ENCODE measurements around the gene EHMT1. TPM values are rescaled to one million over a fixed set of nuclear protein-coding genes. Genes with fewer than 3 reads are reported as not detected.
A peak's percentile ranks its signal among the peaks of the same experiment; 100 is the strongest.

EHMT1 gene
- polyA plus RNA-seq, 1 of the 3 experiments (the other 2 are of a cell fraction), result 39.5 TPM

- Histone ChIP-seq H3K36me3 (replicated peaks in 1 of 2; ENCODE audit: control insufficient read depth in 1 of 2, insufficient read depth in 2 of 2, low read length in 1 of 2) (peaks cover 0 to 41% of the 10 kb centered on the region in 2 experiments), H3K9me2 (no peaks in the 10 kb centered on the region), H3K27ac (ENCODE audit: low read depth in 2 of 2, low read length in 1 of 2) (no peak overlapping the region), H3K4me1 (ENCODE audit: control insufficient read depth in 1 of 2, insufficient read depth in 2 of 2, low read depth in 1 of 2, low read length in 1 of 2) (no peaks in the 10 kb centered on the region), H4K20me1 (ENCODE audit: insufficient read depth) (no peaks in the 10 kb centered on the region), H3K9ac (no peak overlapping the region), H3K9me3 (no peaks in the 10 kb centered on the region), H3K27me3 (ENCODE audit: insufficient read depth) (no peaks in the 10 kb centered on the region), H3K4me3 (ENCODE audit: low read depth in 2 of 2, low read length in 1 of 2) (no peak overlapping the region), H3K4me2 (no peak overlapping the region), H2AFZ (ENCODE audit: low read depth) (no peak overlapping the region), H3K79me2 (ENCODE audit: insufficient read depth) (no peaks in the 10 kb centered on the region), H3F3A (replicated peaks; ENCODE audit: insufficient read depth) (no peaks in the 10 kb centered on the region)
- POLR2A ChIA-PET, result interaction anchor here (0.6 kb wide), 1 partner anchor 22 kb away, joined by 3 read pairs; no protein-coding TSS in a partner anchor
- CTCF ChIA-PET, result interaction anchor here (1.2 kb wide), 1 partner anchor 17 kb away, joined by 5 read pairs; no protein-coding TSS in a partner anchor
- DNase-seq, result peak; percentile 24
- TF ChIP-seq SIN3A (IDR thresholded peaks at IDR 0.05; ENCODE audit: borderline replicate concordance, low read depth, low read length) (no peak), EZH2phosphoT487 (IDR thresholded peaks at IDR 0.05; ENCODE audit: borderline replicate concordance, low read depth) (no peak), MXI1 (IDR thresholded peaks at IDR 0.05; ENCODE audit: low read depth, low read length) (no peak), SMC3 (IDR thresholded peaks at IDR 0.05; ENCODE audit: low read depth, low read length) (no peak), PBX3 (IDR thresholded peaks at IDR 0.05) (no peak), RAD21 (IDR thresholded peaks at IDR 0.05; ENCODE audit: low read length) (no peak), USF1 (IDR thresholded peaks at IDR 0.05; ENCODE audit: borderline replicate concordance, low read depth) (no peak), NRF1 (IDR thresholded peaks at IDR 0.05; ENCODE audit: low read depth, low read length) (no peak), NFIC (IDR thresholded peaks at IDR 0.05; ENCODE audit: borderline replicate concordance) (no peak), USF2 (IDR thresholded peaks at IDR 0.05; ENCODE audit: borderline replicate concordance, low read depth, low read length) (no peak), FOXM1 (IDR thresholded peaks at IDR 0.05; ENCODE audit: low read depth) (no peak), JUND (IDR thresholded peaks at IDR 0.05) (no peak), ZBTB33 (IDR thresholded peaks at IDR 0.05; ENCODE audit: borderline replicate concordance, low read depth) (no peak)
- 95% methylated on average over 7 of the region's 20 CpGs for WGBS (ENCODE audit: low lambda C conversion rate)
Observed at GRCh38 chr9:137837345-137838278, 218.8 kb downstream of the EHMT1 start.
